Upper lobe of right lung (tissue), 1 donor: ENCODE data around the gene TRPM1. TPM values are rescaled to one million over a fixed set of nuclear protein-coding genes. Genes with fewer than 3 reads are reported as not detected.

Source experiments
- ATAC-seq: fragments of 200-7000 bp; cut with Tn5 transposase; one replicate; pipeline ENCODE4 v1.9.1; 2020; ENCODE audit warnings: mild to moderate bottlenecking, moderate library complexity
- DNase-seq: peaks from one replicate; pipeline ENCODE4 v3.0.0-alpha.2; 2020
- H3K27ac ChIP-seq: fragments of 200-600 bp; one replicate; pipeline ENCODE4 v1.8.0; 2022
- H3K27me3 ChIP-seq: fragments of 200-600 bp; one replicate; pipeline ENCODE4 v1.8.0; 2022; ENCODE audit warnings: mild to moderate bottlenecking
- H3K36me3 ChIP-seq: fragments of 200-600 bp; one replicate; pipeline ENCODE4 v1.8.0; 2022
- H3K4me1 ChIP-seq: fragments of 200-600 bp; one replicate; pipeline ENCODE4 v1.8.0; 2022
- H3K4me3 ChIP-seq: fragments of 200-600 bp; one replicate; pipeline ENCODE4 v1.8.0; 2022; ENCODE audit warnings: mild to moderate bottlenecking
- H3K9me3 ChIP-seq: fragments of 200-600 bp; one replicate; pipeline ENCODE4 v1.8.0; 2022
- CTCF ChIP-seq: fragments of 200-600 bp; IDR thresholded peaks from one replicate; pipeline ENCODE4 v1.8.0; 2022; ENCODE audit warnings: antibody characterized with exemption
- intact Hi-C: fragments of 100-400 bp; cut with DNase I; formaldehyde crosslinking; loops from one replicate; pipeline ENCODE4 v1.11.0; 2022
- total RNA-seq: library from RNA; stranded (reverse); fragmentation: NEBNext Ultra II Directional; extraction: Animal tissue kit (Norgen Biotek cat#: 25700); gene quantifications from one replicate; pipeline ENCODE4 v1.2.1, GENCODE V29; 2021
- donor health status: DM: no; HTN: yes; CAD: no; lungs with severe emphysema.

TRPM1 gene
- total RNA-seq, 1 donor from 2014 or later: not detected

- intact Hi-C loops: loop anchor here (10.0 kb wide), 1 partner anchor 370 kb away; no protein-coding TSS in a partner anchor
- Histone ChIP-seq H3K9me3 (no peaks in the 10 kb centered on the region), H3K27me3 (no peaks in the 10 kb centered on the region), H3K36me3 (peaks cover 38% of the 10 kb centered on the region), H3K4me1 (peaks cover 38% of the 10 kb centered on the region), H3K27ac (peak overlapping the region; percentile 51), H3K4me3 (peak overlapping the region; percentile 1)
- peak; percentile 46 for ATAC-seq
- no peak for TF ChIP-seq CTCF
- no peak for DNase-seq
These were observed 117.0 kb downstream of the TRPM1 start for GRCh38 chr15:30984542-30984941.

- Histone ChIP-seq H3K27me3 (no peaks in the 10 kb centered on the region), H3K36me3 (peaks cover 38% of the 10 kb centered on the region), H3K27ac (peak overlapping the region; percentile 51), H3K4me1 (peaks cover 34% of the 10 kb centered on the region), H3K4me3 (no peak overlapping the region), H3K9me3 (no peaks in the 10 kb centered on the region)
- intact Hi-C loops: loop anchor here (10.0 kb wide), 1 partner anchor 371 kb away; no protein-coding TSS in a partner anchor
- DNase-seq: no peak
- no peak for TF ChIP-seq CTCF
- ATAC-seq: no peak
These were observed 117.4 kb downstream of the TRPM1 start for GRCh38 chr15:30984118-30984517.

- H3K4me3 ChIP-seq: no peak overlapping the region
- H3K9me3 ChIP-seq: no peaks in the 10 kb centered on the region
- peaks cover 23% of the 10 kb centered on the region for H3K36me3 ChIP-seq
- intact Hi-C loops: no loop called here
- H3K27ac ChIP-seq: no peak overlapping the region
- DNase-seq: no peak
- peak; percentile 82 for ATAC-seq
- H3K27me3 ChIP-seq: no peaks in the 10 kb centered on the region
- peaks cover 15% of the 10 kb centered on the region for H3K4me1 ChIP-seq
- TF ChIP-seq CTCF: no peak
These were observed 122.1 kb downstream of the TRPM1 start for GRCh38 chr15:30979457-30979856.

GRCh38 chr15:30978328-30978727 is 123.2 kb downstream of the TRPM1 start:
- TF ChIP-seq CTCF: no peak
- no peak for ATAC-seq
- H3K4me1 ChIP-seq: peaks cover 7% of the 10 kb centered on the region
- H3K27me3 ChIP-seq: no peaks in the 10 kb centered on the region
- no peak overlapping the region for H3K27ac ChIP-seq
- peaks cover 34% of the 10 kb centered on the region for H3K36me3 ChIP-seq
- DNase-seq: no peak
- no peaks in the 10 kb centered on the region for H3K9me3 ChIP-seq
- H3K4me3 ChIP-seq: no peak overlapping the region
- intact Hi-C loops: no loop called here

GRCh38 chr15:30974112-30974511 is 127.4 kb downstream of the TRPM1 start:
- no peak overlapping the region for H3K27ac ChIP-seq
- no peak overlapping the region for H3K4me3 ChIP-seq
- ATAC-seq (no peak), DNase-seq (no peak)
- H3K27me3 ChIP-seq: no peaks in the 10 kb centered on the region
- peaks cover 50% of the 10 kb centered on the region for H3K36me3 ChIP-seq
- H3K9me3 ChIP-seq: no peaks in the 10 kb centered on the region
- intact Hi-C loops: no loop called here
- no peak for TF ChIP-seq CTCF
- no peaks in the 10 kb centered on the region for H3K4me1 ChIP-seq

- ATAC-seq (no peak), DNase-seq (no peak)
- Histone ChIP-seq H3K27me3 (no peaks in the 10 kb centered on the region), H3K27ac (no peak overlapping the region), H3K9me3 (no peaks in the 10 kb centered on the region), H3K4me1 (no peaks in the 10 kb centered on the region), H3K4me3 (no peak overlapping the region), H3K36me3 (peaks cover 50% of the 10 kb centered on the region)
- no peak for TF ChIP-seq CTCF
- intact Hi-C loops: no loop called here
These were observed 128.1 kb downstream of the TRPM1 start for GRCh38 chr15:30973379-30973778.
